GM19467 (cell line): Measurements from ENCODE around the gene DMXL2.
"Not testable (repeated sequence)": the region's sequence is repeated elsewhere in the genome, so short reads cannot be mapped to it uniquely, and the experiment has no call there.

Experiments
- ATAC-seq: cut with Tn5 transposase; IDR thresholded peaks from one replicate; pipeline ENCODE4 v1.9.1; 2021; ENCODE audit warnings: mild to moderate bottlenecking, moderate library complexity; ENCODE audit not compliant: unreplicated experiment

The DMXL2 gene

GRCh38 chr15:51497806-51498205 is 124.8 kb downstream of the DMXL2 start:
- ATAC-seq, result no peak

GRCh38 chr15:51496246-51496645 is 126.3 kb downstream of the DMXL2 start:
- no peak for ATAC-seq

GRCh38 chr15:51494411-51495314 is 127.9 kb downstream of the DMXL2 start:
- no peak for ATAC-seq

- ATAC-seq, result no peak
These were observed 128.7 kb downstream of the DMXL2 start for GRCh38 chr15:51493892-51494291.

GRCh38 chr15:51492528-51492927 is 130.0 kb downstream of the DMXL2 start:
- no peak for ATAC-seq

- no peak for ATAC-seq
These were observed 130.6 kb downstream of the DMXL2 start for GRCh38 chr15:51491941-51492340.

- ATAC-seq, result no peak
These were observed 137.8 kb downstream of the DMXL2 start for GRCh38 chr15:51484781-51485180.

- no peak for ATAC-seq
These were observed 138.6 kb downstream of the DMXL2 start for GRCh38 chr15:51483985-51484384.

GRCh38 chr15:51483520-51483919 is 139.1 kb downstream of the DMXL2 start:
- ATAC-seq, result no peak

GRCh38 chr15:51475736-51476135 is 146.8 kb downstream of the DMXL2 start:
- ATAC-seq, result no peak

GRCh38 chr15:51470512-51470911 is 152.1 kb downstream of the DMXL2 start:
- ATAC-seq, result no peak

GRCh38 chr15:51460796-51461195 is 161.8 kb downstream of the DMXL2 start:
- ATAC-seq, result no peak

GRCh38 chr15:51450001-51450400 is 172.6 kb downstream of the DMXL2 start:
- ATAC-seq, result no peak

- no peak for ATAC-seq
These were observed 173.8 kb downstream of the DMXL2 start for GRCh38 chr15:51448622-51449399.

GRCh38 chr15:51447855-51448621 is 174.5 kb downstream of the DMXL2 start:
- ATAC-seq, result no peak

- not testable (repeated sequence) for ATAC-seq
These were observed 176.4 kb downstream of the DMXL2 start for GRCh38 chr15:51446029-51446744.

- ATAC-seq, result no peak
These were observed 177.8 kb downstream of the DMXL2 start for GRCh38 chr15:51444807-51445206.

- no peak for ATAC-seq
These were observed 178.5 kb downstream of the DMXL2 start for GRCh38 chr15:51444112-51444511.

GRCh38 chr15:51443282-51443914 is 179.2 kb downstream of the DMXL2 start:
- ATAC-seq, result no peak

- ATAC-seq, result no peak
These were observed 184.0 kb downstream of the DMXL2 start for GRCh38 chr15:51438526-51438925.
